Naive B cell (primary cell): ENCODE results near the gene SH2D3C. TPM values are rescaled to one million over a fixed set of nuclear protein-coding genes. Genes with fewer than 3 reads are reported as not detected.

Experiments used
- ATAC-seq, 2 donors: fragments of 150-1000 bp; cut with Tn5 transposase; 2 replicates each; pipeline ENCODE4 v1.10.0; 2021; ENCODE audit warnings: low read depth in 2 of 2, mild to moderate bottlenecking in 2 of 2, moderate library complexity in 2 of 2
- DNase-seq: peaks from one replicate; pipeline ENCODE4 v3.0.0; 2022
- H3K27ac Mint-ChIP-seq, 6 donors: one replicate each; pipeline ENCODE4 v1.8.0; 2020 to 2022; ENCODE audit warnings: mild to moderate bottlenecking in 6 of 6, mixed read lengths in 6 of 6, moderate library complexity in 5 of 6, inconsistent platforms in 2 of 6
- H3K27me3 Mint-ChIP-seq, 3 donors: one replicate each; pipeline ENCODE4 v1.8.0; 2021 to 2022; ENCODE audit warnings: mixed read lengths in 3 of 3, mild to moderate bottlenecking in 1 of 3
- H3K36me3 Mint-ChIP-seq, 2 donors: one replicate each; pipeline ENCODE4 v1.8.0; 2020 to 2022; ENCODE audit warnings: mixed read lengths in 2 of 2, inconsistent platforms in 1 of 2, mild to moderate bottlenecking in 1 of 2
- H3K4me1 Mint-ChIP-seq, 3 donors: one replicate each; pipeline ENCODE4 v1.8.0; 2020 to 2022; ENCODE audit warnings: mixed read lengths in 3 of 3, inconsistent platforms in 1 of 3, mild to moderate bottlenecking in 1 of 3, moderate library complexity in 1 of 3
- H3K4me3 Mint-ChIP-seq, 8 donors: one replicate each; pipeline ENCODE4 v1.8.0; 2020 to 2022; ENCODE audit warnings: mild to moderate bottlenecking in 8 of 8, mixed read lengths in 8 of 8, moderate library complexity in 8 of 8, inconsistent platforms in 2 of 8
- H3K9me3 Mint-ChIP-seq, 7 donors: one replicate each; pipeline ENCODE4 v1.8.0; 2020 to 2022; ENCODE audit warnings: mixed read lengths in 7 of 7, mild to moderate bottlenecking in 5 of 7, inconsistent platforms in 2 of 7, moderate library complexity in 1 of 7
- polyA plus RNA-seq, 6 donors: library from polyadenylated mRNA; unstranded; fragments of 300-500 nt; fragmentation: Illumina TruSeq; gene quantifications; one replicate each; pipeline ENCODE4 v1.2.3, GENCODE V29; 2021; ENCODE audit warnings: low read depth in 6 of 6

The SH2D3C gene
- polyA plus RNA-seq, 6 donors from 2014 or later: 29.8 to 87.0 (median 34.7) TPM

DNA sequence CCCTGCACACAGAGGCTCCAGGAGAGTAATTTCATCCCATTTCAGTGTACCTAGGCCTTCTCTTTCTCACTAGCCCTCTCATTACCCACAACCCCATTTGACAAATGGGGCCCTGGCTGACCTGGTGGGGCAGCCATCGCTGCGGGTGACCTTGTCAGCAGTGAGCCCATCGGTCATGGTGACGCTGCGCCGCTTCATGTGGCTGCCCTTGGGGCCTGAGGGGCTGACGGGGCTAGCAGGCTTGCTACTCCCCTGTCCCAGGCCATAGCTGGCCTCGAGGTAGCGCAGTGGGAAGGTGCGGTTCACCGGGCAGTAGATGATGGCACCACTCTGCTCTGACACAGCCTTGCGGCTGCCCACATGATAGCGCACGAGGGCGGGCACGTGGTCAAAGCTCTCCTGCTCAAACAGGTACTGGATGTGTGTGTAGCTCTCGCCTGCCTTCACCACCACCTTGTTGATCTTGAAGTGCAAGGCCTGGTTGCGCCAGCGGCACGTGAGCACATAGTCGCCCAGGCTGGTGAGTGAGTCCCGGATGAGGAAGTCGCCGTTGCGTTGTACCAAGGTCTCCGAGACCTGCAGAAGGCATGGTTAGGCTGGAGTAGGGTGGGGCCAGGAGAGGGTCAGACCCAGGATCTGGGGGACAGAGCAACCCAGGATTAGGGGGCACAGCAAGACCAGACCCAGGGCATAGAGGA is 29.2 kb downstream of the SH2D3C start:
- peaks cover 10 to 23% (median 10%) of the 10 kb centered on the region in 3 donors for H3K4me1 Mint-ChIP-seq
- peak overlapping the region in 1 of 6 donors; percentile 47 for H3K27ac Mint-ChIP-seq
- peaks cover 0 to 4% of the 10 kb centered on the region in 2 donors for H3K36me3 Mint-ChIP-seq
- ATAC-seq (no peak), DNase-seq (no peak)
- peak overlapping the region in 1 of 8 donors; percentile 84 for H3K4me3 Mint-ChIP-seq
- no peaks in the 10 kb centered on the region for H3K27me3 Mint-ChIP-seq
- H3K9me3 Mint-ChIP-seq: no peaks in the 10 kb centered on the region

GRCh38 chr9:127746959-127747569 is 31.4 kb downstream of the SH2D3C start:
- peak overlapping the region in 1 of 6 donors; percentile 23 for H3K27ac Mint-ChIP-seq
- H3K27me3 Mint-ChIP-seq: no peaks in the 10 kb centered on the region
- DNase-seq: no peak
- no peaks in the 10 kb centered on the region for H3K9me3 Mint-ChIP-seq
- peaks cover 0 to 11% (median 7%) of the 10 kb centered on the region in 3 donors for H3K4me1 Mint-ChIP-seq
- no peak for ATAC-seq
- H3K36me3 Mint-ChIP-seq: peaks cover 0 to 4% of the 10 kb centered on the region in 2 donors
- no peak overlapping the region for H3K4me3 Mint-ChIP-seq

GRCh38 chr9:127744398-127745110 is 33.9 kb downstream of the SH2D3C start:
- H3K36me3 Mint-ChIP-seq: no peaks in the 10 kb centered on the region
- no peak for ATAC-seq
- no peak for DNase-seq

GRCh38 chr9:127742435-127743088 is 35.9 kb downstream of the SH2D3C start:
- H3K27me3 Mint-ChIP-seq: no peaks in the 10 kb centered on the region
- no peaks in the 10 kb centered on the region for H3K9me3 Mint-ChIP-seq
- H3K4me3 Mint-ChIP-seq: no peak overlapping the region
- peak overlapping the region in 2 of 6 donors; percentile 65 to 73 for H3K27ac Mint-ChIP-seq
- DNase-seq (no peak), ATAC-seq (no peak)
- H3K36me3 Mint-ChIP-seq: no peaks in the 10 kb centered on the region
- peaks cover 0 to 8% (median 0%) of the 10 kb centered on the region in 3 donors for H3K4me1 Mint-ChIP-seq

More at GRCh38 chr9:127744398-127745110, 33.9 kb downstream of the SH2D3C start:
- Mint-ChIP-seq H3K27me3 (no peaks in the 10 kb centered on the region), H3K4me1 (peaks cover 0 to 11% (median 0%) of the 10 kb centered on the region in 3 donors), H3K9me3 (no peaks in the 10 kb centered on the region), H3K4me3 (no peak overlapping the region), H3K27ac (peak overlapping the region in 2 of 6 donors; percentile 24 to 89)

DNA sequence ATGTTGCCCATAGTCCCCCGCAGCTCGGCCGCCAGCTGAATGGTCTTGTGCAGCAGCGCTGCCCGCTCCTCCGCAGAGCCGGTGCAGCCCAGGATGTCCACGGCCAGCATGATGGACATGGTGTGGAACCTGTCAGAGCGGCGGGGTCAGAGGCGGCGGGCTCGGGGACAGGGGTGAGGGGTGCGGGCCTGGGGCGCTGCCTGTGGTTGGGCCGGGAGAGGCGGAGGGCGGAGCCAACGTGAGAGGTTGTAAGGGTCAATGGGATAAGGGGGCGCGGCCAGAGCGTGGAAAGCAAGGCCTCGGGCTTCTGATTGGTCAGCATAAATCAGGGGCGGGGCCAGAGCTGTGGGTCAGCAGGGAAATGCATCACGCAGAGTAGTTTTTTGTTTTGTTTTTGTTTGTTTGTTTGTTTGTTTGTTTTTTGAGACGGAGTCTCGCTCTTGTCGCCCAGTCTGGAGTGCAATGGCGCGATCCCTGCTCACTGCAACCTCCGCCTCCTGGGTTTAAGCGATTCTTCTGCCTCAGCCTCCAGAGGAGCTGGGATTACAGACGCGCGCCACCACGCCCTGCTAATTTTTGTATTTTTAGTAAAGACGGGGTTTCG is 36.5 kb downstream of the SH2D3C start:
- no peak overlapping the region for H3K4me3 Mint-ChIP-seq
- DNase-seq (no peak), ATAC-seq (no peak)
- no peaks in the 10 kb centered on the region for H3K27me3 Mint-ChIP-seq
- no peaks in the 10 kb centered on the region for H3K9me3 Mint-ChIP-seq
- peaks cover 0 to 6% (median 0%) of the 10 kb centered on the region in 3 donors for H3K4me1 Mint-ChIP-seq
- H3K36me3 Mint-ChIP-seq: no peaks in the 10 kb centered on the region
- H3K27ac Mint-ChIP-seq: peak overlapping the region in 3 of 6 donors; percentile 2 to 83 (median 59)

DNA sequence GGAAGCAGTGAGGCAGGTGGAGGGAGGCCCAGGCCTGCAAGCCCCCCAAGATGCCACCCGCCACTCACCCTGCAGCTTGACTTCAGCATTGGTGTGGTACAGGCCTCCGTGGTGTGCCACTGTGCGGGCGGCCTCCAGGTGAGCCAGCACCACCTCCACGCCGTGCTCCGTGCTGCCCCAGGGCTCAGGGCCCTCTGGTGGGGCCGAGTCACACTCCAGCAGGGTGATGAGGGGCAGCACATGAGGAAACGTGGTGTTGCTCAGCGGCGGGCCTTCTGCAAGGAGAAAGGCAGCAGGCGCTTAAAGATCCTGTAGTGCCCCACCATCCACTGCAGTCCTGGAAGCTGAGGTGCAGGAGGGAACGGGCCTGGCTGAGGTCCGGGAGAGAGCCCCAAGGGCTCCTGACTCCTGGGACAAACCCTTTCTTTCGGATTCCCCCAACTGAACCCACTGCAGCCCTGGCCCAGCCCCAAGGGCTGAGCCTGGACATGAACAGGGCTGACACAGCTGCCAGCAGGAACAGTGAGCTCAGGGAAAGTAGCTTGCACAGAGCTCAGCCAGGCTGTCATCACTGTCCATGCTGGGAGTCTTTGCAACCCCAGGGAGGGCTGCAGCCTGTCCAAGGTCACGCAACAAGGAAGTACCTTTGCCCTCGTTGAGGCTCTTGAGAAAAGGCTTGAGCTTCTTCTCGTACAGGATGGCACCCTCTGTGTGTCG is 38.7 kb downstream of the SH2D3C start:
- Mint-ChIP-seq H3K9me3 (no peaks in the 10 kb centered on the region), H3K27ac (peak overlapping the region in 1 of 6 donors; percentile 56), H3K4me1 (peaks cover 2 to 6% (median 3%) of the 10 kb centered on the region in 3 donors), H3K4me3 (no peak overlapping the region), H3K36me3 (no peaks in the 10 kb centered on the region), H3K27me3 (no peaks in the 10 kb centered on the region)
- ATAC-seq (no peak), DNase-seq (no peak)

- peak overlapping the region in 2 of 6 donors; percentile 87 to 89 for H3K27ac Mint-ChIP-seq
Observed at GRCh38 chr9:127738666-127739065, 39.8 kb downstream of the SH2D3C start.

DNA sequence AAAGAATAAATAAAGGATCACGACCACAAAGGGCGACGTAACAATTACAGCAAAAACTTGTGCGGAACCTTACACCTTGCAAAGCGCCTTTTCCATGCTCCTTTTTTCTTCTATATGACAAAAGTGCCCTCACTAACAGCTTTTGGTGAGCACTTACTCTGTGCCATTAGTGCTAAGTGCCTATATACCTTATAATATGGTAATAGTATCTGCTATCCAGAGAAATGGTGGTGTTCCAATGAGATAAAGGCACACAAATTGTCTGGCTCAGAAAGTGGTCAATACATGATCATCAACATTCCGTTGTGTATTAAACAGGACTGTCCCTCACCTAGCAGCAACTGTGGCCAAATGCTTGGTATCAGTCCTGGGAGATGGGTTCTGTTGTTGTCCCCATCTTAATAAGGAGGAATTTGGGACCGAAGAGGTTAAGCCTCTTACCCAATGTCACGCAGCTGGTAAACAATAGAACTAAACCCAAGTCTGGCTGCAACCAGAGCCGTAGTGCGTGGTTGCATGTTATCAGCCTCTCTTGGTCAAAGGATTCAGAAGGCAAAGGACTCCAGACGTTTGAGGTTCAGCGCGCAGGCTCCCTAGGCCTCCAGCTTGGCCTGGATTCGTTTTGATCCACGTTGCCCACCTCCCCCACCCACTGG is 42.8 kb downstream of the SH2D3C start:
- Mint-ChIP-seq H3K36me3 (no peaks in the 10 kb centered on the region), H3K27me3 (no peaks in the 10 kb centered on the region)

More at GRCh38 chr9:127738666-127739065, 39.8 kb downstream of the SH2D3C start:
- Mint-ChIP-seq H3K4me1 (peaks cover 6 to 15% (median 7%) of the 10 kb centered on the region in 3 donors), H3K4me3 (peak overlapping the region in 1 of 8 donors; percentile 16), H3K36me3 (no peaks in the 10 kb centered on the region), H3K27me3 (no peaks in the 10 kb centered on the region), H3K9me3 (no peaks in the 10 kb centered on the region)
- no peak for DNase-seq
- ATAC-seq: no peak

DNA sequence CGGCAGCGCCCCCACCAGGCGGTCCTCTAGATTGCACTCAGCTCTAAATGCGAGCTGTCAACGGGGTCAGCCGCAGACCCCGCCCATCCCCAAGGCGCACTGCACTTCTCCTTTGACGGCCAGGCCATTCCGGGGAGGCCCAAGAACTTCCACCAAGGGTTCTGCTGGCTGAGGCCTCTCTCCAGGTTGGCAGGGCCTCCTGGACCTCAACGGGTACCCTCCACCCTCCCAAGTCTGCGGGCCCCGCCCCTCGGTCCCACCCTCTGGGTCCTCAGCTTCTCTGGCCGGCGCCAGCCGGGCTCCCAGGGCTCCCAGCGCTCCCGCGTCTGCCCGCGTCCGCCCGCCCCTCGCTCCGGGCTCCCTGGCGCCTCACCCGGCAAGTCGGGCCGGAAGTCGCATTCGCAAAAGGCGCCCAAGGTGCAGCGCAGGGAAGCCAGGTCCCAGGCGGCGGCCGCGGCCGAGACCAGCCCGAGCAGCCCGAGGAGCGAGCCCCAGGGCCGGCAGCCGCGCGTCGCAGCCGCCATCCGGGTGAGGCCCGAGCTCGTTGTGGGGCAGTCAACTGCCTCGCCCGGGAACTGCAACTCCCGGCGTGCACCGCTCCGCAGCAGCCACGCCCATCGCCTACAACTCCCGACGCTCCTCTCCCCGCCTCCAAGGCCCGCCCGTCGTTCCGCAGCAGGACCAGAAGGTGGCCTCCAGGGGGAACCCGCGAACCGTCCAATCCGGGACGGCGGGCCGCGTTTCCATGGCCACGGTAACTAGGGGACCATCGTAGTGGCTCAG is 43.5 kb downstream of the SH2D3C start, which contains the start of gene TOR2A:
TOR2A (minus strand) TSS at position 548 of the 783 bp plus-strand sequence; CDS start at position 524, 24 bp downstream.
- H3K27ac Mint-ChIP-seq: peak within 1 kb of the TSS; percentile 89 to 99 (median 95)
- peak within 1 kb of the TSS; percentile 74 to 99 (median 93) for H3K4me3 Mint-ChIP-seq
- H3K27me3 Mint-ChIP-seq: no peaks in the 10 kb centered on the region
- peak; percentile 88 to 90 for ATAC-seq
- H3K4me1 Mint-ChIP-seq: peaks cover 9 to 18% (median 10%) of the 10 kb centered on the region in 3 donors
- no peaks in the 10 kb centered on the region for H3K36me3 Mint-ChIP-seq
- no peaks in the 10 kb centered on the region for H3K9me3 Mint-ChIP-seq
- DNase-seq: peak; percentile 99

More for the DNA sequence above, 42.8 kb downstream of the SH2D3C start:
- DNase-seq (no peak), ATAC-seq (no peak)
- Mint-ChIP-seq H3K4me3 (peak overlapping the region; percentile 74 to 99 (median 93)), H3K27ac (peak overlapping the region; percentile 89 to 99 (median 95)), H3K4me1 (peaks cover 7 to 18% (median 9%) of the 10 kb centered on the region in 3 donors), H3K9me3 (no peaks in the 10 kb centered on the region)

DNA sequence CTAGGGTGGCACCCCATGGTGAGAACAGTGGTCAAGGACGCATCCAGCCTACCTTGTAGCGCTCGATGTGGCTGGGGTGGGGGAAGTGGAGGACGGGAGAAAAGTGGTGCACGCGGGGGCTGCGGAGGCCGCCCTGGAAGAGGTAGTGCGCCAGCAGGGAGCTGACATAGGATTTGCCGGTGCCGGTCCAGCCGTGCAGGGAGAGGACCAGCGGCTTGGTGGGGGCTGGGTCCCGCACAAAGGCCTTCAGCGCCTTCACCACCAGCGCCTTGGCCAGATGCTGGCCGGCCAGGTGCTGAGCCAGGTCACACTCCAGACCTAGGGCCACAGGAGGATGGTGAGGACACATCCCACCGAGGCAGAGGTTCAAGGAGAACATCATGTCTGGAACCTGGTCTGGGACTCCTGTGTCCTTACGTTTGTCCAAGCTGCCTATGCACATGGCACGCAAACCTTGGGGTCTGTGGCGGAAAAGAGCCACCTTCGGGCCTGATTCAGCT is 44.2 kb downstream of the SH2D3C start:
- Mint-ChIP-seq H3K36me3 (no peaks in the 10 kb centered on the region), H3K9me3 (no peaks in the 10 kb centered on the region), H3K27me3 (no peaks in the 10 kb centered on the region), H3K4me1 (peaks cover 9 to 18% (median 11%) of the 10 kb centered on the region in 3 donors), H3K4me3 (peak overlapping the region; percentile 74 to 97 (median 86)), H3K27ac (peak overlapping the region in 5 of 6 donors; percentile 72 to 93 (median 90))
- DNase-seq (no peak), ATAC-seq (no peak)

DNA sequence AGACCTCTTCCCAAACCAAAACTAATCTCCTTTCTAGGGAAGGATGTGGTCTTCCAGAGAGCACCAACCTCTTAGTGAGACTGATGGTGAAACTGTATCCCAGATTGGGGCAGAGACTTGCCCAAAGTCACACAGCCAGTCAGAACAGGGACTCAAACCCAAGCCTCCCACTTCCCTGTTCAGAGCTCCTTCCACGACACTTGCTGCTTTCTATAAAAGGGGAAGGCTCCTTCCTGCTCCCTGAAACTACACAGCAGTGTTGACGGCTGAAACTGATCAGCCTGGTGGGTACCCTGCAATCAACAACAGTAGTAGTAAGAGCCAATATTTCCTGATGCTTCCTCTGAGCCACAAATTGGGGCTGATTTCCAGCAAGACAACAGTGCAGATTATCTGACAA is 44.9 kb downstream of the SH2D3C start:
- Mint-ChIP-seq H3K27me3 (no peaks in the 10 kb centered on the region), H3K4me1 (peaks cover 9 to 18% (median 11%) of the 10 kb centered on the region in 3 donors), H3K9me3 (no peaks in the 10 kb centered on the region), H3K36me3 (no peaks in the 10 kb centered on the region), H3K4me3 (peak overlapping the region in 7 of 8 donors; percentile 4 to 89 (median 77)), H3K27ac (peak overlapping the region in 1 of 6 donors; percentile 77)
- no peak for DNase-seq
- ATAC-seq: no peak
